ENCODE measurements around the gene GABPA.

DNA sequence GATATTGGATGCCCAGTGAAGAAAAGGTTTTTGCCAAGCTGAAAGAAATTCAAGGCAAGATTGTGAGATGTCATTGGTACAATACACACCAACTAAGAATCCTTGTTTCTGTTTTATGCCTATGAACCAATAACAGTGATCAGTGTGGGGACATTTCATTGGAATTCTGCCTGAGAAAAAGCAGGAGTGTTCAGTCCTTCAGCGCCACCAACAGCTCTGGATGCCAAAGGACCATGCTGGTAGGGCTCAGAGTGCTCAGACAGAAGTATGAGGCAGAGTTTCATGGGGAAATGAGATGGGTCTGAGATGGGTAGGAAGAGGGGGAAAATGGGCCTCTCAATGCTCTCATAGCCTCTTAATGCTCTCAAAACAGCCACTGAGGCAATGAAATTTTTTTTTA lies 56.5 kb downstream of the GABPA start:
- TF ChIP-seq, protein P1, sequence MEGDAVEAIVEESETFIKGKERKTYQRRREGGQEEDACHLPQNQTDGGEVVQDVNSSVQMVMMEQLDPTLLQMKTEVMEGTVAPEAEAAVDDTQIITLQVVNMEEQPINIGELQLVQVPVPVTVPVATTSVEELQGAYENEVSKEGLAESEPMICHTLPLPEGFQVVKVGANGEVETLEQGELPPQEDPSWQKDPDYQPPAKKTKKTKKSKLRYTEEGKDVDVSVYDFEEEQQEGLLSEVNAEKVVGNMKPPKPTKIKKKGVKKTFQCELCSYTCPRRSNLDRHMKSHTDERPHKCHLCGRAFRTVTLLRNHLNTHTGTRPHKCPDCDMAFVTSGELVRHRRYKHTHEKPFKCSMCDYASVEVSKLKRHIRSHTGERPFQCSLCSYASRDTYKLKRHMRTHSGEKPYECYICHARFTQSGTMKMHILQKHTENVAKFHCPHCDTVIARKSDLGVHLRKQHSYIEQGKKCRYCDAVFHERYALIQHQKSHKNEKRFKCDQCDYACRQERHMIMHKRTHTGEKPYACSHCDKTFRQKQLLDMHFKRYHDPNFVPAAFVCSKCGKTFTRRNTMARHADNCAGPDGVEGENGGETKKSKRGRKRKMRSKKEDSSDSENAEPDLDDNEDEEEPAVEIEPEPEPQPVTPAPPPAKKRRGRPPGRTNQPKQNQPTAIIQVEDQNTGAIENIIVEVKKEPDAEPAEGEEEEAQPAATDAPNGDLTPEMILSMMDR (IDR thresholded peaks at IDR 0.05), result no peak
- no peak for TF ChIP-seq POLR2A (IDR thresholded peaks at IDR 0.05)

Measured in esophagus squamous epithelium (tissue), 4 donors.